HCEC 1CT (cell line): ENCODE data around the gene UGGT2.
"Not testable (repeated sequence)": the region's sequence is repeated elsewhere in the genome, so short reads cannot be mapped to it uniquely, and the experiment has no call there.

Experiments used
- DNase-seq: peaks from one replicate; pipeline ENCODE4 v3.0.0-alpha.2; 2017

UGGT2 gene

GRCh38 chr13:96051491-96051890 lies 1.7 kb downstream of the UGGT2 start:
- DNase-seq = not testable (repeated sequence)

- DNase-seq = not testable (repeated sequence)
Observed at GRCh38 chr13:96050955-96051354, 2.2 kb downstream of the UGGT2 start.

- DNase-seq = not testable (repeated sequence)
Observed at GRCh38 chr13:96046449-96047126, 6.6 kb downstream of the UGGT2 start.

GRCh38 chr13:96044238-96044637 lies 9.0 kb downstream of the UGGT2 start:
- DNase-seq = no peak

GRCh38 chr13:96041326-96042110 lies 11.7 kb downstream of the UGGT2 start:
- DNase-seq = no peak

- no peak for DNase-seq
Observed at GRCh38 chr13:96036515-96036914, 16.7 kb downstream of the UGGT2 start.

GRCh38 chr13:96034662-96035061 lies 18.5 kb downstream of the UGGT2 start:
- no peak for DNase-seq

GRCh38 chr13:96033220-96034015 lies 19.8 kb downstream of the UGGT2 start:
- no peak for DNase-seq

- DNase-seq = no peak
Observed at GRCh38 chr13:96032717-96033116, 20.5 kb downstream of the UGGT2 start.

- DNase-seq = no peak
Observed at GRCh38 chr13:96029002-96029401, 24.2 kb downstream of the UGGT2 start.

GRCh38 chr13:96027496-96027895 lies 25.7 kb downstream of the UGGT2 start:
- no peak for DNase-seq

- peak; percentile 64 for DNase-seq
Observed at GRCh38 chr13:96025283-96025682, 27.9 kb downstream of the UGGT2 start.

GRCh38 chr13:96020931-96021330 lies 32.3 kb downstream of the UGGT2 start:
- DNase-seq = no peak

- DNase-seq = peak; percentile 73
Observed at GRCh38 chr13:96020155-96020575, 33.0 kb downstream of the UGGT2 start.

- DNase-seq = no peak
Observed at GRCh38 chr13:96018135-96018534, 35.1 kb downstream of the UGGT2 start.

GRCh38 chr13:96011291-96011872 lies 41.8 kb downstream of the UGGT2 start:
- DNase-seq = peak; percentile 63

GRCh38 chr13:96003304-96003703 lies 49.9 kb downstream of the UGGT2 start:
- no peak for DNase-seq

GRCh38 chr13:96002322-96003131 lies 50.7 kb downstream of the UGGT2 start:
- DNase-seq = no peak

- no peak for DNase-seq
Observed at GRCh38 chr13:96000069-96000468, 53.1 kb downstream of the UGGT2 start.

- no peak for DNase-seq
Observed at GRCh38 chr13:95987841-95988240, 65.4 kb downstream of the UGGT2 start.

- no peak for DNase-seq
Observed at GRCh38 chr13:95982144-95982543, 71.1 kb downstream of the UGGT2 start.

- DNase-seq = not testable (repeated sequence)
Observed at GRCh38 chr13:95972651-95973050, 80.5 kb downstream of the UGGT2 start.
